Pulmonary artery endothelial cell (primary cell): ENCODE measurements around the gene MSANTD2. TPM values are rescaled to one million over a fixed set of nuclear protein-coding genes. Genes with fewer than 3 reads are reported as not detected.

Experiments
- DNase-seq: peaks from one replicate; pipeline ENCODE4 v3.0.0-alpha.2; 2011; ENCODE audit warnings: low read depth, low spot score
- total RNA-seq: library from RNA; depleted of rRNA; stranded (reverse); fragments of >200 nt; gene quantifications from 2 replicates; pipeline ENCODE4 v1.2.3, GENCODE V29; 2014

MSANTD2 gene
- total RNA-seq, 1 donor from 2014 or later = 8.1 TPM

DNA sequence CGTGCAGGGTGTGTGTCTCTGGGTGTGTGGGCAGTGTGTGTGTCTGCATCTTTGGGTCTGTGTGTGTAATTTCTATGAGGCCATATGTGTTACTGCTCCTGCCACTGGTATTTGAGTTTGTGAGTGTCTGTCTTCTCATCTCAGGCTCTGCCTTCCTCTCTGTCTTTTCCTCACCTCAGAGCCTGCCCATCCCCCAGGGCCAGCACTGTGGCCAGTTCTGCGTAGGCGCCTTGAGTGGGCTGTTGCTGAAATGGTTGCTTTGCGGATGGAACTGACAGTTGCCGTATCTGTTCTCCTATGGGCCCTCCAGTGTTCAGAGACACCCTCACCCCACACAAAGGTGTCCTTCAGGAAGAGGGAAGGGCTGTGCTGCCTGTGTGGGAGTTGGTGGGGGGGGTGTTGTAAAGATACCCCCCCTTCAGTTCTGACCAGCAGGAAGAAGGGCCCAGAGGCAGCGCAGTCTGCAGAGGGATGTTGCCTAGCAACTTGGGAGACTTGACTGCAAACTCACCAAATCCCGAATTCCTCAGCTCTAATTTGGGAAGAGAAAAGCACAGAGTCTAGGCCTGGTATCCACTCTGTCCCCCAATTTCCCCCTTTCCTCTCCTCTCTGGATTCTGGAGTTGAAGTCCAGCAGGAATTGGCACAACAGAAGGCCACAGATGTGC is 62.4 kb downstream of the MSANTD2 start:
- DNase-seq = no peak

DNA sequence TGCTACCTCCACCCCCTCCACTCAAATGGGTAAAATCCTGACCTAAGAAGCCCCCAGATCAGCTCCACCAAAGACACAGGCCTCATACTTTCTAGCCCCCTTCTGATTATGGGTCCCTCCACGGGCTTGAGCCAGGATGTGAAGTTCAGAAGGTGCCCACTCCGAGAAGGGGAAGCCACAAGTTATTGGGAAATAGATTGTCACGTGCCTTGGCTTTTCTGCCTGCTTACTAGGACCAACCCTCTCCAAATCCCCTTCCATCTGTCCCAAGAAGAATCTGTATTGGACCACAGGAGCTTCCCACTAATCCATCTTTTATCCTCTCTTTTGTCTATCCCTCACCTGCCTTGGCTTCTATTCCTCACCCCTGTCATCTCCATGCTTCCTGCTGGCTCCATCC is 63.5 kb downstream of the MSANTD2 start:
- DNase-seq = no peak

GRCh38 chr11:124732230-124732629 is 68.0 kb downstream of the MSANTD2 start:
- DNase-seq = no peak

GRCh38 chr11:124729571-124729970 is 70.6 kb downstream of the MSANTD2 start:
- DNase-seq = no peak

GRCh38 chr11:124728134-124728533 is 72.1 kb downstream of the MSANTD2 start:
- no peak for DNase-seq

DNA sequence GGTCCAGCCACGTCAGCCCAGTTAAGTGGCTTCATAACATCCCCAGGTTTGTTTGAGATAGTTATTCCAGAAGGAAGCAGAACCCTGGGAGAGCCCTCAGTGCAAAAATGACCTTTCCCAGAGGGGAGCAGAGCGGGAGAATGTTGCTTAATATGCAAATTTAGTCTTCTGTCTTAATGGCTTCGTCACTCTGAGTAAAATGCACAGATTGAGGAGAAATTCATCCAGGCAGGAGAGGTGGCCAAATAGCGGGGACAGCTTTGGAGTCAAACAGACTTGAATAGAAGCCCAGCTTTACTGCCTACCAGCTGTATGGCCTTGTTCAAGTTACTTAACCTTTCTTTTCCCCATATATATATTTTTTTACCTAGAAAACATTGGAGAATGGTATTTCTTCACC is 72.7 kb downstream of the MSANTD2 start:
- DNase-seq = no peak

- peak; percentile 56 for DNase-seq
Measured at GRCh38 chr11:124725719-124726105, 74.5 kb downstream of the MSANTD2 start.

DNA sequence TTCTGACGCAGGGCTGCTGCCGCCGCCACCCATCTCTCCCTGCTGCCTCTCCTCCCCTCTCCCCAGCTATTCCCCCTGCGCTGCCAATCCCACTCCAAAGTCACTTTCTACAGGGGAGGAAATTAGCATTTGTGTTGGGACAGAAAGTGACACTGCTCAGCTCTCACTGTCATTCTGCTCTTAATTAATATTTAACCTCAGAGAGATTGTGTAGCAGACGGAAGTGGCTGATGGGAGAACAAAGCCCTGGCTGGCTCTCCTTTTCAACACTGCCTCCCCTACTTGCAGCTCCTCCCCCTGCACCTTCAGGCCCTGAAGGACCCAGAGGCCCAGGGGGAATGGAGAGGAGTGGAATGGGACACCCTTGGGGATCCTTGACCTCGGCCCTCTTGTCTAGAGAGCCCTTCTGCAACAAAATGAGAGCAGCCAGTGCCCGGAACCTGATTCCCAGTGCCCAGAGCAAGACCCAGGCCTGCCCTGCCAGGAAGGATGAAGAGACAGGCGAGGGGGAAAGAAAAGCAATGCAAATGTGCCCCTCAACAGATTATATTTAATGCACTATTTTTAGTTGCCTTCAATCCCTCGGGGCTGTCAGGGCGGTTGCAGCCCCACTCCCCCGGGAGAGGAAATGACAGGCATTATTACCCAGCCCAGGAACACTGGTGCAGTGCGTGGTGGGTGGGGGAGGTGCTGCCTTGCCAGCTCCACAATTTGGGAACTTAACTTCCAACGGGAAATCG is 75.1 kb downstream of the MSANTD2 start:
- no peak for DNase-seq

DNA sequence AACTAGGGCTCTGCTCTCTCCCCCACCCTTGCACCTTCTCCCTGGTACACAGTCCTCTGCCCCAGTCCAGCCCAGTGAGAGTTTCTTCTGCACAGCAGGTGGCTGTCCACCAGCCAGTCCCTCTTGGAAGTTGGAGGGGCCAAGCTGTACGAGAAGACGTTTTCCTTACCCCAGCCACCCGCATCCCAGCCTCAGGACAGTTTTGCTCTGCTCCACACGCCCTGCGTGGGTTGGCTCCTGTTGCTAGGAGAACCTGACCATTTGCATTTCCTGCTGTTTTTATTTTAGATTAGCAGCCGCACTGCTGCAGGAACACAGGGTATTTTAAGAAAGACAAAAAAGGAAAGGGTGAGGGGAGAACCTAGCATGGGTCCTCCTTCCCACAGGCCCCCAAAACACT is 78.0 kb downstream of the MSANTD2 start:
- no peak for DNase-seq

DNA sequence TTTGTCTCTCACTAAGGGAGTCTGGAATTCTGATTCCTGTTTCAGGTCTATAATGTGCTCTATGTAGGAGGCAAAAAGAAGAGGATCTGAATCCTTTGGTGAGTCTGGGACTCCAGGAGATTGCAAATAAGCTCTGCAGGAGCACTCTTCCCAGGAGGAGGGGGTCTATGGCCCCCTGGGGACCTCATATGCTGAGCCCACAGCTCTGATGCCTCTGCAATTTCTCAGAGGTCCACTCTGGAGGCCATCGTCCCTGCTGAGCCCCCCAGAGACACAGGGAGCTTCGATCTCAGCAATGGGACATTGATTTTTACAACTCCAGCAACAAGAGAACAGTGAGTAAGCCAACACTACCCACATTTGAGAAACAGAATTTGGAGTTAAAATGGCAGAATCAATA is 80.7 kb downstream of the MSANTD2 start:
- DNase-seq = no peak

GRCh38 chr11:124718801-124719200 is 81.4 kb downstream of the MSANTD2 start:
- DNase-seq = no peak

DNA sequence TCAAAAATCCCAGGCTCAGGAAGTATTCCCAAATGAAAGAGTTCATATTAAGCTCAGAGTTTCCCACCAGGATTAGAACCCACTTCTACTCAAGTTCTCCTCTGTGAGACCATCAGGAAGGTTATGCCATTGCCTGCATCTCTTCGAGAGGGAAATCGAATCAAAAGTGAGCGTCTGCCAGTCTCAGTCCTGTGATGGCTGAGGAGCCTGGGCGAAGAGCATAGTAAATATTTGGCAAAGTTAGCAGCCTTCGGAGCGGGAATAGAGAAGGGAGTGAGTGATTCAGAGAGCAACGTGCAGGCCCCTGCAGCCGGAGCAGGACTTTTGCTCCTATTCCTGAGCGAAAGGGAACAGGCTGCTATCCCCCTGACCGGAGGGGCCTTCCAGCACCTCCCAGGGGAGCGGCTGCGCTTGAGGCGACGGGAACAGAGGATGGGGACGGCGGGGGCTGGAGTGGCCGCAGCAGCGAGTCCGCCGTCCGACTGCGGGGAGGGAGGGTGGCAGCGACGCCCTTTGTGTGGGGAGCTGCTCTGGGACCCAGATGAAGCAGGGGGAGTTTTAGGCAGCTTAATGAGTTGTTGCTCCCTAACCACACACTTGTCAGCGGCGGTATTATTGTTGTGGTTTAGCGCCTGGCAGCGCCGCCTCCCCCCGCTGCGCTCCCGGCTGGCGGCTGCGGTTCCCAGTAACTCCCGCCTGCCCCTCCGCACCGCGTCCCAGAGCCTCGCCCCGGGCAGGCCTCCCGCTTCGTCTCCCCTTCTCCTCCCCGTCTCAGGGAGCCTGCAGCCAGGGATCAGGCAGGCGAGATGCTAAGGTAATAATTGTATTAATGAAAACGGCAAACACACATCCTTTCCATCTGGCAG is 82.2 kb downstream of the MSANTD2 start:
- DNase-seq = no peak

DNA sequence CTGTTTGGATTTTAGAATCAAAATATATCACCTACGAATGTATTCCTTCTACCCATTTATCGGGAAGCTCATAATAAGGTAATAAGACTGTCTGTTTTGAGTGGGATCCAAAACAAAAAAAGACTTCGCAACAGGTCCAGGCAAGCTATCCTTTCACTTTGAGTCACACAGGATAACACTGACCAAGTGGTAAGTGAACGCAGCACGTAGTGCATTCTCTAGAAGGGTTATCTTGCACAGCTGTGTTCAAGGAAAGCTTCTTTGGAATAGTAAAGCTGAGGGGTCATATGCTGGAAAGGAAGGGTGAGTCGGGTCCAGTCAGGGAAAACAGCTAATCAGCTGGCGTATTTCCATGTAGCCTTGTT is 82.8 kb downstream of the MSANTD2 start:
- peak; percentile 72 for DNase-seq

- peak; percentile 41 for DNase-seq
Measured at GRCh38 chr11:124716591-124716990, 83.6 kb downstream of the MSANTD2 start.

Other genes with a start within 250 kb of the MSANTD2 start
- not detected in 2 replicates for gene OR8A1, start 230.4 kb downstream of the MSANTD2 start, total RNA-seq
- gene PANX3, start 189.0 kb downstream of the MSANTD2 start, total RNA-seq = not detected in 2 replicates
- 16.1 and 19.4 TPM in 2 replicates for gene TBRG1, start 177.5 kb downstream of the MSANTD2 start, total RNA-seq
- gene SIAE, start 126.7 kb downstream of the MSANTD2 start, total RNA-seq = 19.0 and 26.0 TPM in 2 replicates
- 6.3 and 6.8 TPM in 2 replicates for gene SPA17, start 126.5 kb downstream of the MSANTD2 start, total RNA-seq
- 2.5 and 3.0 TPM in 2 replicates for gene NRGN, start 60.5 kb downstream of the MSANTD2 start, total RNA-seq
- 0.26 and 0.42 TPM in 2 replicates for gene VSIG2, start 48.2 kb downstream of the MSANTD2 start, total RNA-seq
- 85.7 and 102 TPM in 2 replicates for gene ESAM, start 38.1 kb downstream of the MSANTD2 start, total RNA-seq
- gene ROBO3, start 65.0 kb upstream of the MSANTD2 start, total RNA-seq = 17.9 and 20.4 TPM in 2 replicates
- gene ROBO4, start 97.5 kb upstream of the MSANTD2 start, total RNA-seq = 186 and 220 TPM in 2 replicates
- gene HEPN1, start 118.8 kb upstream of the MSANTD2 start, total RNA-seq = 0.11 TPM in 1 of 2 replicates, not detected in the other
- not detected in 2 replicates for gene HEPACAM, start 135.6 kb upstream of the MSANTD2 start, total RNA-seq
- 2.6 and 3.0 TPM in 2 replicates for gene CCDC15, start 153.8 kb upstream of the MSANTD2 start, total RNA-seq